H1 (cell line): Measurements from ENCODE around the gene SNCAIP. TPM values are rescaled to one million over a fixed set of nuclear protein-coding genes. Genes with fewer than 3 reads are reported as not detected.

Experiments used
- CBX8 ChIP-seq: fragments of 300-800, 300-1000 bp; sonication (generic); IDR thresholded peaks from 2 replicates; pipeline ENCODE4 v1.7.1; 2016; ENCODE audit warnings: low read depth, low read length, borderline replicate concordance
- CTCF ChIP-seq, 3 experiments: IDR thresholded peaks; 1 replicate in 2 of 3; 2 replicates in 1 of 3; pipeline versions ENCODE4 v1.5.1 to v1.6.1; 2011; ENCODE audit warnings: low read length in 3 of 3, mild to moderate bottlenecking in 3 of 3, inconsistent platforms in 2 of 3, low read depth in 1 of 3, moderate library complexity in 1 of 3; ENCODE audit not compliant: insufficient read depth in 1 of 3; ENCODE audit errors: control extremely low read depth in 1 of 3
- JUN ChIP-seq: IDR thresholded peaks from 2 replicates; pipeline ENCODE4 v1.6.1; 2011; ENCODE audit warnings: low read depth, mild to moderate bottlenecking, improper control_type of control experiment, low read length
- polyA plus RNA-seq, 7 experiments: library from polyadenylated mRNA; depleted of rRNA in 3 of 7; stranded (reverse) in 5 of 7; unstranded in 2 of 7; fragments of >200 nt in 5 of 7; fragments of 200-250 nt in 2 of 7; gene quantifications; 1 replicate in 5 of 7; 2 replicates in 1 of 7; 4 replicates in 1 of 7; pipeline versions ENCODE4 v1.2.1 to v1.2.3, GENCODE V29; 2011 to 2013; ENCODE audit warnings: missing spikeins in 2 of 7, mixed read lengths in 2 of 7
- total RNA-seq: library from RNA; stranded (reverse); fragmentation: NEBNext Ultra II Directional; extraction: Animal tissue kit (Norgen Biotek cat#: 25700); gene quantifications from 2 replicates; pipeline ENCODE4 v1.2.1, GENCODE V29; 2021

The SNCAIP gene
- total and polyA plus RNA-seq, 2 of the 8 experiments (the other 6 are each of a cell fraction or from before 2014, with no cell fraction given) = 3.9 to 9.0 TPM

- TF ChIP-seq JUN (no peak), CTCF (IDR thresholded peaks at IDR 0.05; ENCODE audit: control extremely low read depth in 1 of 3, insufficient read depth in 1 of 3, low read depth in 1 of 3, low read length in 3 of 3) (no peak), CBX8 (no peak)
Measured at GRCh38 chr5:122455939-122456338, 143.9 kb downstream of the SNCAIP start (continued).
